ENCODE data around the gene AKAP1.

GRCh38 chr17:57086069-57086930 is 1.3 kb downstream of the AKAP1 start:
- no peak for TF ChIP-seq TAF1 (IDR thresholded peaks at IDR 0.05; ENCODE audit: borderline replicate concordance, low read depth, low read length)
- TF ChIP-seq, protein P1, sequence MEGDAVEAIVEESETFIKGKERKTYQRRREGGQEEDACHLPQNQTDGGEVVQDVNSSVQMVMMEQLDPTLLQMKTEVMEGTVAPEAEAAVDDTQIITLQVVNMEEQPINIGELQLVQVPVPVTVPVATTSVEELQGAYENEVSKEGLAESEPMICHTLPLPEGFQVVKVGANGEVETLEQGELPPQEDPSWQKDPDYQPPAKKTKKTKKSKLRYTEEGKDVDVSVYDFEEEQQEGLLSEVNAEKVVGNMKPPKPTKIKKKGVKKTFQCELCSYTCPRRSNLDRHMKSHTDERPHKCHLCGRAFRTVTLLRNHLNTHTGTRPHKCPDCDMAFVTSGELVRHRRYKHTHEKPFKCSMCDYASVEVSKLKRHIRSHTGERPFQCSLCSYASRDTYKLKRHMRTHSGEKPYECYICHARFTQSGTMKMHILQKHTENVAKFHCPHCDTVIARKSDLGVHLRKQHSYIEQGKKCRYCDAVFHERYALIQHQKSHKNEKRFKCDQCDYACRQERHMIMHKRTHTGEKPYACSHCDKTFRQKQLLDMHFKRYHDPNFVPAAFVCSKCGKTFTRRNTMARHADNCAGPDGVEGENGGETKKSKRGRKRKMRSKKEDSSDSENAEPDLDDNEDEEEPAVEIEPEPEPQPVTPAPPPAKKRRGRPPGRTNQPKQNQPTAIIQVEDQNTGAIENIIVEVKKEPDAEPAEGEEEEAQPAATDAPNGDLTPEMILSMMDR (IDR thresholded peaks at IDR 0.05): no peak
- TF ChIP-seq, protein P2, sequence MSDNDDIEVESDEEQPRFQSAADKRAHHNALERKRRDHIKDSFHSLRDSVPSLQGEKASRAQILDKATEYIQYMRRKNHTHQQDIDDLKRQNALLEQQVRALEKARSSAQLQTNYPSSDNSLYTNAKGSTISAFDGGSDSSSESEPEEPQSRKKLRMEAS (IDR thresholded peaks at IDR 0.05; ENCODE audit: low read depth): peak; percentile 51

All from SK-N-SH (cell line).